Activated gamma-delta T cell (primary cell): ENCODE results near the gene PDE6D.
"Not testable (repeated sequence)": the region's sequence is repeated elsewhere in the genome, so short reads cannot be mapped to it uniquely, and the experiment has no call there.

Experiments used
- DNase-seq: peaks from one replicate; lab custom pipeline; 2025; lab: John Stamatoyannopoulos, UW

The PDE6D gene

DNA sequence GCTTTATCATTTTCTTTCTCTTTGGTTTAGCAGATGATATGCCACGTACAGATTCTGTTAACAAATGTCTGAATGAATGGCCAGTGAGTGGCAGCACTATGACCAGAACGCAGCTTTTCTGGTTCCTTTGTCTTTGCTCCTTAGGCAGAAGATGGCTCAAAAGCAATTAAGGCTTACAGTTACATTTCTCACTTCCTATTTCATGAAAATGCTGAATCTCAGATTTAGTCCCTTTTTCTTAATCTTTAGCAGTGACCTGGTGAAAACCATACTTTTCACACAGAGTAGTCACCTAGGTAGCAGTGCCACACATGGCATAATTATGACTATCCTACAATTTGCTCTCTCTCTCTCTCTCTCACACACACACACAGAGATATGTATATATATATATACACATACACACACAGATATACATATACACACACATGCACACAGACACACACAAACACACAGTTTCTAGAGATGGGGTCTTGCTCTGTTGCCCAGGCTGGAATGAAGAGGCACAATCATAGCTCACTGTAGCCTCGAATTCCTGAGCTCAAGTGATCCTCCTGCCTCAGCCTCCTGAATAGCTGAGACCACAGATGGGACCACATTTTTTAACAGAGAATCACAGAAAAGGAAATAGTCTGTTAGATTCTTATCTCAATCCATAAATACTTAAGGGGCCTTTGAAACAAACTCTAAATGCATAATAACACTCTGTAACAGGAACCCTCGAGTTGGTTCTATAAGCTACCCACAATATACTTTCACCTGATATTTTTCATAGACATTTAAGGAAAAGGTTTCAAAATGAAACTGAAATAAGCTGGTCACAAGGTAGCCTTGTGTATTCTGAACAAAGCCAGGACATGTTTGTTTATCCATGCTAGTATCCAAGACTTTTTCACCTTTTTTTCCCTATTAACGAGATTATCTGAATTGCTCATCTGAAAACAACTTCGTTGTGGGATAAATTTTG, 11.6 kb downstream of the PDE6D start:
- DNase-seq: no peak

DNA sequence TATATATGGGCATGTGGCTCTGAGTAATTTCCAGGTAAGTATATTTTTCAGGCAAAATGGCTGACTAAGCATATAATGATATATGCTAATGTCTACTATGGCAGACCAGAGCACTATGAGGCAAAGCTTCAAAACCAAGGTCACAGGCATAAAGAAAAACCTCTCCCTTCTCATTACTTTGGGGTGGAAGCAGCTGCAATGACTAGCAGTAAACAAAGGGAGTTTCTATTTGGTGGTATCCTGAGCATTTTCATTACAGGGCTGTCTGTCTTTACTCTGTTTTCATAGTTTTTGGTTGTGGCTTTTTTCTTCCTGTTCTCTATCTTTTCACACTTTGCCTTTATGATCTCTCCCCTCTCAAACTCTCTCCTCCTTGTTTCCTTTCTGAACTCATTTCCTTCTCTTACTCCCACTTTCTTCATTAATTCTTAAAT, 15.6 kb downstream of the PDE6D start:
- no peak for DNase-seq

DNA sequence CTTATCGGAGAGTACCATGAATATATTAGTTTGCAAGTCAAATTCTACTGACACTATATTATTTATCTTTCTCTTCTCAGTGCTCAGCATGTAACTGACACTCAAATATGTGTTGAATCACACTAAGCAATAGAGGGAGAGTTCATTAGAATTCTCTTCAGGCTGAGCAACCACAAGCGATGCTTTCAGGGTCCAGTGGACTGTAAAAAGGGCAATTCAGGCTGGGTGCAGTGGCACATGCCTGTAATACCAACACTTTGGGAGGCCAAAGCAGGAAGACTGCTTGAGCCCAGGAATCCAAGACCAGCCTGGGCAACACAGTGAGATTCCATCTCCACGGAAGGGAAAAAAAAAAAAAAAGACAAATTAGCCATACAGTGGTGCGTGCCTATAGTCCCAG, 16.3 kb downstream of the PDE6D start:
- DNase-seq: no peak

DNA sequence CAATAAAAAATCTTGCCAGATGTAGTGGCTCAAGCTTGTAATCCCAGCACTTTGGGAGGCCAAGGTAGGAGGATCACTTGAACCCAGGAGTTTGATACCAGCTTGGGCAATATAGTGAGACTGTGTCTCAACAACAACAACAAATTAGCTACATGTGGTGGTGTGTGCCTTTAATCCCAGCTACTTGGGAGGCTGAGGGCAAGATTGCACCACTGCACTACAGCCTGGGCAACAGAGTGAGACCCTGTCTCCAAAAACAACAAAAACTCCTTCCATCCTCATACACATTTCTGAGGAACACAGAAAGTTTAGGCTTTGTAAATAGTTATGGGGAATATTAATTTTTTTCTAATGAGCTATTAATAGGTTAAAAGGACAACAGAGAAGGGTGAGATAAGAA, 17.0 kb downstream of the PDE6D start:
- DNase-seq: no peak

DNA sequence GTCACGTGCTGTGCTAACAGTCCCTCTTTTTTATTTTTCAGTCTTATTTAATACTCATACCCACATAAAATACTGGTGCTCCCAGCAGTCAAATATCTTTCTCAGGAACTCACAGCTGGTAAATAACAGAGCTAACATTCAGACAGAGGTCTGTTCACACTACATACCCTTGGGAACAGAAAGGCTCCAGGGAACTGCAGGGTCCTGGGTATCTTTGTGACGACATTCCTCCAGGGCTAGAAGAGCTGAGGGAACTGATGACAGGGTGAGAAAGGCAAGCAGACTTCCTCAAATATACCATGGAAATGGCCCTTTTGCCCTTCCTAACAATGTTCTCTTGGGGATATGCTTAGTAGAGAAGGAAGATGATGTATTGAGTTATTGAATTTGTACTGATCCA, 19.3 kb downstream of the PDE6D start:
- DNase-seq: no peak

DNA sequence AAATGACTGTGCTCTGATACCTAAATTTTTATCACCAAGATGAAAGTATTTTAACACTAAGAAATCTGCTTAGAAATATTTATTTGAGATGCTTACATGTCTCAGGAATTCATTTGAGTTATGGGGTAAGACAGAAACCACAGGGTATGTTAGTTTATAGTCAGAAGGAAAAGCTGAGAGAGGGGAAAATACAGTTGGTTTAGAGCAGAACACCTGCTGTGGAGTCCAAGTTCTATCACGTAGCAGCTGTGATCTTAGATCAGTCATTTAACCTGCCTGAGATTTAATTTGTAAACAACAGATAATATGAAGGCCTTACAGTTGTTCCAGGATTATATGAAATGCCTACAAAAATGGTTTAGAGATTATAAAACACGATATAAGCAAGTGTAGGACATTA, 29.0 kb downstream of the PDE6D start:
- DNase-seq: no peak

DNA sequence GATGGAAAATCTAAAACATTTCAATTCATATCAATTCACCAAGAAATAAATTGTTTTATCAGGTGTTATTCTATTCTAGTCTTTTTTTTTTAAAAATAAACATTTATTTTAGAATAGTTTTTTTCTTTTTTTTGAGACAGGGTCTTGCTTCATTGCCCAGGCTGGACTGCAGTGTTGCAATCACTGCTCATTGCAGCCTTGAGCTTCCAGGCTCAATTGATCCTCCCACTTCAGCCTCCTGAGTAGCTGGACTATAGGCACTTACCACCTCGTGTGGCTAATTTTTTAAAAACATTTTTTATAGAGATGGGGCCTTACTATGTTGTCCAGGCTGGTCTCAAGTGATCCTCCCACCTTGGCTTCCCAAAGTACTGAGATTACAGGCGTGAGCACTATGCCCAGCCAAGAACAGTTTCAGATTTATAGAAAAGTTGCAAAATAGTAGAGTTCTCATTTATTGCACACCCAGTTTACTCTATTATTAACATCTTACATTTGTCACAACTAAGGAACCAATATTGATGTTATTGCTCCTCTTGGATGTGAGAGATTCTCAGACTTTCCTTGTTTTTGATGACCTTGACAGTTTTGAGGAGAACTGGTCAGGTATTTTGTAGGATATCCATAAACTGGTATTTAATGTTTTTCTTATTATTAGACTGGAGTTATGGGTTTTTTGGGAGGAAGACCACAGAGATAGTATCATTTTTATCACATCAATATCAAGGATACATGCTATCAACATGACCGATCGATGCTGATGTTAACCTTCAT, 29.9 kb downstream of the PDE6D start:
- DNase-seq: no peak

DNA sequence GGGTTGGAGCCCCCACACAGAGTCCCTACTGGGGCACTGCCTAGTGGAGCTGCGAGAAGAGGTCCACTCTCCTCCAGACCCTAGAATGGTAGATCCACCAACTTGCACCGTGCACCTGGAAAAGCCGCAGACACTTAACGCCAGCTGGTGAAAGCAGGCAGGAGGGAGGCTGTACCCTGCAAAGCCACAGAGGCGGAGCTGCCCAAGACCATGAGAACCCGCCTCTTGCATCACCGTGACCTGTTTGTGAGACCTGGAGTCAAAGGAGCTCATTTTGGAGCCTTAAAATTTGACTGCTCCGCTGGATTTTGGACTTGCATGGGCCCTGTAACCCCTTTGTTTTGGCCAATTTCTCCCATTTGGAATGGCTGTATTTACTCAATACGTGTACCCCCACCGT, 32.1 kb downstream of the PDE6D start:
- not testable (repeated sequence) for DNase-seq

DNA sequence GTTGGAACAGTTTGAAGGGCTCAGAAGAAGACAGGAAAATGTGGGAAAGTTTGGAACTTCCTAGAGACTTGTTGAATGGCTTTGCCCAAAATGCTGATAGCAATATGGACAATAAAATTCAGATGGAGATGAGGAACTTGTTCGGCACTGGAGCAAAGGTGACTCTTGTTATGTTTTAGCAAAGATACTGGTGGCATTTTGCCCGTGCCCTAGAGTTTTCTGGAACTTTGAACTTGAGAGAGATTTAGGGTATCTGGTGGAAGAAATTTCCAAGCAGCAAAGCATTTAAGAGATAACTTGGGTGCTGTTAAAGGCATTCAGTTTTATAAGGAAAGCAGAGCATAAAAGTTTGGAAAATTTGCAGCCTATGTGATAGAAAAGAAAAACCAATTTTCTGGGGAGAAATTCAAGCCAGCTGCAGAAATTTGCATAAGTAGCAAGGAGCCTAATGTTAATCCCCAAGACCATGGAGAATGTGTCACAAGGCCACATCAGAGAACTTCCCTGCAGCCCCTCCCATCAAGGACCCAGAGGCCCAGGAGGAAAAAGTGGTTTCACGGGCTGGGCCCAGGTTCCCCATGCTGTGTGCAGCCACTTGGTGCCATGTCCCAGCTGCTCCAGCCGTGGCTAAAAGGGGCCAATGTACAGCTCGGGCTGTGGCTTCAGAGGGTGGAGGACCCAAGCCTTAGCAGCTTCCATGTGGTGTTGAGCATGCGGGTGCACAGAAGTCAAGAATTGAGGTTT, 32.8 kb downstream of the PDE6D start:
- not testable (repeated sequence) for DNase-seq

DNA sequence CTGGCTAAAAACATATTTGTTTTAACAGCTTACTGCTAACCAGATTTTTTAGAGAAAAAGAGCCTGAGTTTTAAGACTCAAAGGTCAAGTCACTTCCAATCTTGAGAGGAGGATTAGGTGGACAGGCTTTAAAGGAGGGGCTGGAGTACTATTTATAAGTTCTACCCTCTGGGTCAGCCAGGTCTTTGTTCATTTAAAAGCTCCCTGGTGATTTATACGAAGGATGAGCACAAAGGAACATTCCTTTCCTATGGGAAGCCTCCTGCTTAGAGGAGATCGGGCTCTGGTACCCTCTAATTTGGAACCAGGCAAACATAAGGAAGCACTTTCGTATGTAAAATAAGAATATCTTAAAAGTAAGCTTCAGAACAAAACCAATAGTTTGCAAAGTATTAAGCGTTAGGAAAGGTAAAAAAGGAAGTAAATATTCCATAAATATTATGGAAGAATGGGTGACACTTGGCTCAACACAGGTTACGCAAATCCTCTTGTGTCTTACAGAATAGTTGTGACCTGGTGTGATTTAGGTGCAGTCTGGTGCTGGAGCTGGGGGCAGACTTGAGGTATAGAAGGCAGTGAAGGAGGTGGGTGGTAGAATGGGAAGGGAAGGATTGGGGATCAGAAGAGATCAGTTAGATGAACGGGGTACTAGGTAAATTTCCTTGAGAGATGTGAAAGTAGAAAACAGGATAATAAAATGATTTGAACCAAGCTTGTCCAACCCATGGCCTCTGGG, 35.6 kb downstream of the PDE6D start:
- no peak for DNase-seq

DNA sequence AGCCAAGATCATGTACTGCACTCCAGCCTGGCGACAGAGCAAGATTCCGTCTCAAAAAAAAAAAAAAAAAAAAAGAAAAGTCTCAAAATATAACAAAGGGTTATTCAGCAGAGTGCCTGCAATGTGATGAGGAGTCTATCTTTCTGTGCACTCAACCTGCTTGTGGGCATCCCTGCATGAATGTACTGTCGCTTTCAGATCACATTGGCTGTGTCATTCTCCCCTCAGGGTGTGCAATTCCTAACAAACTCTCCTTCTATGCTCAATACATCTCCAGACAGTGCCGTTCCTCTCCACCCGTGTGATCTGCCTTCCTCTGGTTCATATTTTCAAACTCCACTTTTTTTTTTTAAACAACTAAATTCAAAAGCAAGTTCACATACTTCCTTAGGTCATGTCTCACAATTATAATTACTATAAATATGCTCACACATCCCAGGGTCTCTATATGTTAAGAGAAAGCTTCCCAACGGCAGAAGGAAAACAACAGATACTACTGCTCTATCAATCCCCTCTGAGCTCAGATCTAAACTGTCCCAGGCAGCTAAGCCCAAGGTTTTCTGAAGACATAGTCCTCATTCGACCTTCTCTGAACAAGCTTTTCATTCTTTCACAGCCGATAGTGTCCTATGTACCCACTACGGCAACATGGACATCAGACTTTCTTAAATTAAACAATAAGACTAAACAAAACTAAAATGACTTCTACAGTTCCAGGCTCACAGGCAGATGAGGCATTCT, 37.5 kb downstream of the PDE6D start:
- DNase-seq: no peak

DNA sequence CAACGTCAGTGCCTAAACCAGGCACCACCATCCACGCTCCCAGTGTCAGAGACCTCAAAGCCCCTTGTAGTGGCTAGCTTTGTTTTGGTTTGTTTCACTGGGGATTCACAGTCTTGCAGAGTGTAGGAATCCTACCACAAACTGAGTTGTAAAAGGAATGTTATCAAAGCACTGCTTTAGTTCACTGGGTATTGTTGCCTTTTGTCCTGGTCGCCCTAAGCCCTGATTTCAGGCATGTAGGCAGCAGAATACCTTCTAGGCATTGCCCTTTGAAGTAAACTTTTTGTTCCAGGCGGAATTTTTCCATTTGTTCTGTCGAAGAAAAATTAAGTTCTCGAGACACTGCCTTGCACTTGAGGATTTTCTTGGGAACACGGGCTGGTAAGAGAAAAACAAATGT, 43.3 kb downstream of the PDE6D start:
- DNase-seq: no peak

DNA sequence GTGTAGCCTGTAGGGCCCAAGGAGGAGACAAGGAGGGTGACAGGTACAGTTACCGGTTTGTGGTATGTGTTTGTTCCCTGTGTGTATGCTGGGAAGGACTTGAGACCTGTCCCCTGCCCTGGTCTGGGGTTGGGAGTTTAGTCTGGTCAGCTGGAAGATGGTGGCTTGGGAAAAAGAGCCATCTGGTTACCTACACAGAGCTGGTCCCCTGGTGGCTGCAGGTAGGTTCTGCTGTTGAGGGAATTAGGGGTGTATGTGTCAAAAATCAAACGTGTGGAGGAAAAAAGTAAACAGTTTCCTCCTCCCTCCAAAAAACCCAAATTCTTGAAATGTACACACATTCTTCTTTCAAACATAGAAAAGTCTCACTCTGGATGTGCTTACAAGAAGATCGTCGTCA, 48.5 kb downstream of the PDE6D start:
- DNase-seq: no peak

DNA sequence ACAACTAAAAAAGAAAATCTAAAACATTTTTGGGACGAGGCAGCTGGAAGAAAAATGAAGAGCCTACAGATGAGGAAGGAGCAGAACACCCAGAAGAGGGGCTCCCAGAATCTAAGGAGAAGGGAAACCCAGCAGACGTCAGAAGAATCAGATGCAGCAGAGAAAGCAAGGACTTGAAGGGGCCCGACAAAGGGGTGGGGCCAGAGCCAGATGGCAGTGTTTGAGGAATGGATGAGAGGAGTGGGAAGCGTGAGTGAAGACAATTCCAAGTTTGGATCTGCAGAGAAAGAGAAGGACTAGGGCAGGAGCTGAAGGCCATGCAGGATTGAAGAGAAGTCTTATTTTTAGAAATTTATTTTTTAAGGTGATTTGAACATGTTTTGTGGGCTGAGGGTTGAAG, 53.5 kb downstream of the PDE6D start:
- no peak for DNase-seq

DNA sequence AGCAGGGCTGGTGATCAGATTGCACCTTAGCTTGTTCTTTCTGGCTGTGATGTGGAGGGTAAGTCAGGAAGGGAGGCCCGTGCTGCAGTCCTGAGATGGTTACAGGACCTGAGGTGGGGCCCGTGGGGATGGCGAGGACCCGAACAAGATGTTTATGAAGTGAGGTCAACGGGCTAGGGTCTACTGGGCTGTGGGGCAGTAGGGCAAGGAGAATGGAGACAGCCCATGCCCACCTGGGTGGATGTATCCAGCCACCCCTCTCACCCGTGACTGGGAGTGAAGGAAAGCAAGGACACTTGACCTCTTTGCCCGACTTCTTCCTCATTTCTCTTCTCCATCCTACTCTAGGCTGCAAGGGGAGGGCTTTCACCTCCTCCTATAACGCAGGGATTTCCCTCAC, 54.8 kb downstream of the PDE6D start:
- DNase-seq: no peak

DNA sequence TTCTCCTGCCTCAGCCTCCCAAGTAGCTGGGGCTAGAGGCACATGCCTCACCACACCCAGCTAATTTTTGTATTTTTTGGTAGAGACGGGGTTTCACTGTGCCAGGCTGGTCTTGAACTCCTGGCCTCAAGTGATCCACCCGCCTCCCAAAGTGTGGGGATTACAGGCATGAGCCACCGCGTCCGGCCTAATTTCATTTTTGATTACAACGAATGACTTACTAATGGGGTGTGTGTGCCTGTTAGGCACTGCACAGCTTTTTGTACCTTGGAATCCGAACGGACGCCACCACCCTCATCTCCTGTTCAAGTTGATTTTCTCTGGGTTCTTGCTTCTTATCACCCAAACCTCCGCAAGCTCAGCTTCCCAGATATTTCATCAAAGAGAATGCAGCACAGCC, 55.6 kb downstream of the PDE6D start:
- no peak for DNase-seq

DNA sequence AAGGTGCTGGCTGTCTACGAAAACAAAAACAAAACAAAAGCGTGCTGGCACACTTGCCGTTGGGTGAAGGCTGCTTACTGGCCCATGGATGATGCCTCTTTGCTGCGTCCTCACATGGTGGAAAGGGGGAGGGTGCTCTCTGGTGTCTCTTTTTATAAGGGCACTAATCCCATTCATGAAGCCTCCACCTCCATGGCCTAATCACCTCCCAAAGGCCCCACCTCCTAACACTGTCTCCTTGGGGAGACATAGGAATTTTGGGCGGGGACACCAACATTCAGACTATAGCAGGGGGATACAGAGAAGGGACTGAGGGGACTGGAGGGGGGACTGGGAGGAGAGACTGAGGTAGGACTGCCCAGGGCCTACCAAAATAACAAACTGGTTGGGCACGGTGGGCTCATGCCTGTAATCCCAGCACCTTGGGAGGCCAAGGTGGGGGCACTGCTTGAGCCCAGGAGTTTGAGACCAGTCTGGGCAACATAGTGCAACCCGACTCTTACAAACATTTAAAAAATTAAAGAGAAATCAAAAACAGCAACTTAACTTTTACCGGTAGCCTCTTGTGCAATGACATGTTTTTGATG, 58.3 kb downstream of the PDE6D start:
- no peak for DNase-seq

DNA sequence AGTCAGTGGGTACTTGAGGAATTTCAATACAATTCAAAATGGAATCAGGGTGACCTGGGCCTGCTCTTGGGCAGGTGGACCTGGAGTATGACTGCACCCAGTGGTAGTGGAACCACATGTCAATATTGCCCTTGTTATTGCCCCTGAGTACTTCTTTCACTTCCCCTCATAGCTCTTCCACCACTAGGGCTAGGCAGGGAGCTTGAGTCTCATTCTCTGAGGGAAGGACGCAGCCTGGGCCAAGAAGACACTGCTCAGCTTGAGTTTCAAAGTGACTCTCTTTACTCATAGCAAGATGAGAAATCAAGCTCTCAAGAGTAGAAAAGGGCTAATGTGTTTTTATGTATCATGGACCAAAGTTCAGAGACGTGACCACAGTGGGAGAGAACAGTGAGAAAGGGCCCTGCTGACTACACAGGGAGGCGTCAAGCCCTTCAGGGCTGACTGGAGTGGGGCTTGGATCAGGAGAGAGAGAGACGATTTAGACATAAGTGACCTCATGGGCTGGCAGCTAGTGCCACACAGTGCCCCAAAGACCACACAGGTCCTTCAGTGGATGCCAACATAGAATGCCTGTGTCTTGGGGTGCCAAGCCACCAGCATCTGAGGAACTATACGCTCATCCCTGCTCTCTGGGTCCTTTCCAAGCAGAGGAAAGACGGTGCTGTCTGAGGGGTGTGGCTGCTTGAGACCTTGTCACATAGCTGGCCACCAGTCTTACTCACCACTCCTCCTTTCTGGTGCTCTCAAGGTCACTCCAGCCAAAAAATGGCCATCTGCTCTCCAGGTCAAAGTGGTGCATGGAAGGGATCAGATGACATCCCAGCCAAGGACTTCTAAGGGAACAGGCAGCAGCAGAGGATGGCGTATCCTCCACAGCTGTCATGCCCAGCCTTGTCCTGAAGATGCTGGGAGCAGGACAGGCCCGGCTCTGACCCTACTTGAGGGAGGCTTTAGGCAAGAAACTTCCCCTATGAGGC, 59.8 kb downstream of the PDE6D start:
- no peak for DNase-seq

DNA sequence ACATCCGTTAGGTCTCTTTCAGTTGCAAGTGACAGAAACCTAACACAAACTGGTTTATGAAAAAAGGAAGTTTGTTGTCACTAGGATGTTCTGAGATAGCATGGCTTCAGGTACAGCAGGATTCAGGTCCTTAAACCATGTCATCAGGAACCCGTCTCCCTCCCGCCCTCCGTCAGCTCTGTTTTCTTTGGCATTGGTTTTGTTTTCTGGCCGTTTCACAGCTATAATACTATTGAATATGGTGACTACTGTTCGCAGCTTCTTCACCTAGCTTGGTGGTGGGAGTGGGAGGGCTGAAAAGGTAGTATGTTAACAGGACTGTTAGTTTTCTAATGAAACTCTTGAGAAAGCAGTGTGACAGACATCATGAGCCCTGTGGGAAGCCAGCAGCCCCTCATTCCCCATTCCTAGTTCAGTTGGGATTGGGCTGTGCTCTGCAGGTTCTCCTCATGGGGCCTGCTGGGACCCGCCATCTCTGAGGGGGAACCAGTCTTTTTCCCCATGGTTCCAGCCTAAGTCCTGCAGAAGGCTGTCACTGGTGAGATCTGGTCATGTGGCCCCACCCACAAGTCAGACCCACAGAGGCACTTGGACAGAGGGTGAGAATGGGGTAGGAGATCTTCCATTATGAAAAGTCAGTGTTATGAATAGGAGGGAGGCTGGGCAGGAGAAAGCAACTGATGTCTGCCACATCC, 60.6 kb downstream of the PDE6D start:
- DNase-seq: no peak
